Measurements from ENCODE around the gene RAB31.

- no peak for TF ChIP-seq CTCF (IDR thresholded peaks at IDR 0.05)
- no peak for TF ChIP-seq SMAD4 (CRISPR knock-in tag; IDR thresholded peaks at IDR 0.05)
- no peak for TF ChIP-seq USF1 (CRISPR knock-in tag; IDR thresholded peaks at IDR 0.05)
These were observed 13.9 kb upstream of the RAB31 start for GRCh38 chr18:9694174-9694573.

Data from WTC11 (cell line).